Glomerular endothelial cell (primary cell): Measurements from ENCODE around the gene FNDC3A. TPM values are rescaled to one million over a fixed set of nuclear protein-coding genes. Genes with fewer than 3 reads are reported as not detected.
"Not testable (repeated sequence)": the region's sequence is repeated elsewhere in the genome, so short reads cannot be mapped to it uniquely, and the experiment has no call there.

Experiments used
- DNase-seq: peaks from one replicate; pipeline ENCODE4 v3.0.0-alpha.2; 2011; ENCODE audit warnings: low read depth, low spot score; ENCODE audit errors: extremely low read depth
- total RNA-seq: library from RNA; depleted of rRNA; stranded (reverse); fragments of >200 nt; gene quantifications from 2 replicates; pipeline ENCODE4 v1.2.3, GENCODE V29; 2015

The FNDC3A gene
- total RNA-seq, 1 donor from 2014 or later = 40.5 TPM

- no peak for DNase-seq
These were observed 107.2 kb downstream of the FNDC3A start for GRCh38 chr13:49082653-49083536.

- no peak for DNase-seq
These were observed 109.2 kb downstream of the FNDC3A start for GRCh38 chr13:49084961-49085360.

- DNase-seq = no peak
These were observed 111.0 kb downstream of the FNDC3A start for GRCh38 chr13:49086722-49087121.

- DNase-seq = no peak
These were observed 117.7 kb downstream of the FNDC3A start for GRCh38 chr13:49093376-49093775.

- no peak for DNase-seq
These were observed 121.7 kb downstream of the FNDC3A start for GRCh38 chr13:49097374-49097773.

GRCh38 chr13:49098198-49098597, 122.5 kb downstream of the FNDC3A start:
- peak; percentile 95 for DNase-seq

GRCh38 chr13:49098771-49099512, 123.2 kb downstream of the FNDC3A start:
- no peak for DNase-seq

- DNase-seq = no peak
These were observed 123.8 kb downstream of the FNDC3A start for GRCh38 chr13:49099513-49099877.

- DNase-seq = no peak
These were observed 125.2 kb downstream of the FNDC3A start for GRCh38 chr13:49100637-49101570.

- no peak for DNase-seq
These were observed 132.5 kb downstream of the FNDC3A start for GRCh38 chr13:49108196-49108595.

- no peak for DNase-seq
These were observed 134.6 kb downstream of the FNDC3A start for GRCh38 chr13:49110122-49110912.

- DNase-seq = no peak
These were observed 135.1 kb downstream of the FNDC3A start for GRCh38 chr13:49110913-49111170.

GRCh38 chr13:49112782-49113525, 137.2 kb downstream of the FNDC3A start:
- no peak for DNase-seq

GRCh38 chr13:49113526-49114286, 138.0 kb downstream of the FNDC3A start:
- no peak for DNase-seq

- DNase-seq = no peak
These were observed 141.2 kb downstream of the FNDC3A start for GRCh38 chr13:49116873-49117272.

- DNase-seq = not testable (repeated sequence)
These were observed 142.7 kb downstream of the FNDC3A start for GRCh38 chr13:49118455-49118854.

- no peak for DNase-seq
These were observed 149.1 kb downstream of the FNDC3A start for GRCh38 chr13:49124693-49125304.

- DNase-seq = no peak
These were observed 150.3 kb downstream of the FNDC3A start for GRCh38 chr13:49125964-49126524.
